Right ventricle myocardium superior (tissue), 1 donor: ENCODE measurements around the gene CASP2. TPM values are rescaled to one million over a fixed set of nuclear protein-coding genes. Genes with fewer than 3 reads are reported as not detected.

Experiments
- ATAC-seq: fragments of 200-7000 bp; cut with Tn5 transposase; one replicate; pipeline ENCODE4 v1.9.1; 2020; ENCODE audit warnings: mild to moderate bottlenecking; ENCODE audit not compliant: poor library complexity
- DNase-seq: peaks from one replicate; pipeline ENCODE4 v3.0.0-alpha.2; 2020
- intact Hi-C: fragments of 100-400 bp; cut with DNase I; formaldehyde crosslinking; loops from one replicate; pipeline ENCODE4 v1.11.2; 2022
- total RNA-seq: library from RNA; stranded (reverse); fragmentation: NEBNext Ultra II Directional; extraction: Animal tissue kit (Norgen Biotek cat#: 25700); gene quantifications from one replicate; pipeline ENCODE4 v1.2.1, GENCODE V29; 2021
- donor health status: DM: no; HTN: yes; CAD: no; lungs with severe emphysema.

Gene CASP2
- total RNA-seq, 1 donor from 2014 or later = 11.1 TPM

- intact Hi-C loops = no loop called here
- ATAC-seq (no peak), DNase-seq (no peak)
Observed at GRCh38 chr7:143354376-143354775, 66.2 kb downstream of the CASP2 start.

- ATAC-seq (no peak), DNase-seq (no peak)
- intact Hi-C loops = no loop called here
Observed at GRCh38 chr7:143354965-143355364, 66.8 kb downstream of the CASP2 start.

- DNase-seq (no peak), ATAC-seq (no peak)
- intact Hi-C loops = no loop called here
Observed at GRCh38 chr7:143355450-143356385, 67.6 kb downstream of the CASP2 start.

- no peak for ATAC-seq
- intact Hi-C loops = no loop called here
Observed at GRCh38 chr7:143356414-143357050, 68.4 kb downstream of the CASP2 start.

More at GRCh38 chr7:143356414-143357050, 68.4 kb downstream of the CASP2 start:
- no peak for DNase-seq

Other genes with a start within 250 kb of the CASP2 start
- gene OR6V1, start 236.0 kb upstream of the CASP2 start, total RNA-seq = not detected
- gene PIP, start 156.3 kb upstream of the CASP2 start, total RNA-seq = not detected
- gene TAS2R39, start 104.9 kb upstream of the CASP2 start, total RNA-seq = not detected
- gene TAS2R40, start 66.3 kb upstream of the CASP2 start, total RNA-seq = not detected
- gene GSTK1, start 24.9 kb upstream of the CASP2 start, total RNA-seq = 276 TPM
- 16.1 TPM for gene TMEM139, start 3.4 kb upstream of the CASP2 start, total RNA-seq
- gene CLCN1, start 27.8 kb downstream of the CASP2 start, total RNA-seq = 0.08 TPM
- 0.59 TPM for gene FAM131B, start 74.4 kb downstream of the CASP2 start, total RNA-seq
- 69.8 TPM for gene ZYX, start 93.0 kb downstream of the CASP2 start, total RNA-seq
- 0.08 TPM for gene EPHA1, start 120.5 kb downstream of the CASP2 start, total RNA-seq
- not detected for gene TAS2R60, start 155.1 kb downstream of the CASP2 start, total RNA-seq
- gene TAS2R41, start 189.5 kb downstream of the CASP2 start, total RNA-seq = not detected